ENCODE results near the gene ARMC9.
A peak's percentile ranks its signal among the peaks of the same experiment; 100 is the strongest.
"Not testable (repeated sequence)": the region's sequence is repeated elsewhere in the genome, so short reads cannot be mapped to it uniquely, and the experiment has no call there.

Gene ARMC9

DNA sequence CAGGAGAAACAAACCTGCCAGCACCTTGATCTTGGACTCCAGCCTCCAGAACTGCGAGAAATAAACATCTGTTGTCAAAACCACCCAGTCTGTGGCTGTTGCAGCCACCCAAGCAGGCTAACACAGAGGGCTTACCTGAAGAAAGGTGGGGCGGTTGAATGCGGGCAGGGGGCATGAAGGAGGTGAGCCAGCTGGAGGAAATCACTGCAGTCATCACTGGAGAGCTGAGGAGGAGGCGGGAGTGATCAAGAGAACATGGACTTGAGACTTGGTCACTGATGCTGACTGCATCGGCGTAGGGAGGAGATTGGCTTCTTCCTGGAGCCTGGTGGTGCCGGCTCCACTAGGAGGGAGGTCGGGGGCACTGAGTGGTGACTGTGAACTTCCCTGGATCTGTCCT lies 14.6 kb upstream of the ARMC9 start:
- no peak for DNase-seq (ENCODE audit: low spot score)

DNA sequence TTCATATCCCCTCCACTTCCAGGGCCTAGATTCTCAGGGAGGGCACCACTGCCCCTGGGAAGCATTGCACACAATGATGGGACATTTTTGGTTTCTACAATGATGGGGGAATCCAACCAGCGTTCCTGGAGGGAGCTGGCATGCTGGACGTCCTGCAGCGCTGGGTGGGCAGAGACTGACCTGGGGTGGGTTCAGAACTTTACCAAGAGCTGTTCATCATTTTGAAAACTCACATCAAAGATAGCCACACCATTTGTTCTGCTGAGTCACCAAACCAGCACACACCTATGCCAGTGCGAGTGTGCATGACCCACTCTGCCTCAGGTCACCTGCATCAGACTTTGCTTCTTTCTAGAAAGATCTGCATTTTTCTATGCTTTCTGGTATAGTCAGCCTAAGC lies 14.1 kb upstream of the ARMC9 start:
- no peak for DNase-seq (ENCODE audit: low spot score)

DNA sequence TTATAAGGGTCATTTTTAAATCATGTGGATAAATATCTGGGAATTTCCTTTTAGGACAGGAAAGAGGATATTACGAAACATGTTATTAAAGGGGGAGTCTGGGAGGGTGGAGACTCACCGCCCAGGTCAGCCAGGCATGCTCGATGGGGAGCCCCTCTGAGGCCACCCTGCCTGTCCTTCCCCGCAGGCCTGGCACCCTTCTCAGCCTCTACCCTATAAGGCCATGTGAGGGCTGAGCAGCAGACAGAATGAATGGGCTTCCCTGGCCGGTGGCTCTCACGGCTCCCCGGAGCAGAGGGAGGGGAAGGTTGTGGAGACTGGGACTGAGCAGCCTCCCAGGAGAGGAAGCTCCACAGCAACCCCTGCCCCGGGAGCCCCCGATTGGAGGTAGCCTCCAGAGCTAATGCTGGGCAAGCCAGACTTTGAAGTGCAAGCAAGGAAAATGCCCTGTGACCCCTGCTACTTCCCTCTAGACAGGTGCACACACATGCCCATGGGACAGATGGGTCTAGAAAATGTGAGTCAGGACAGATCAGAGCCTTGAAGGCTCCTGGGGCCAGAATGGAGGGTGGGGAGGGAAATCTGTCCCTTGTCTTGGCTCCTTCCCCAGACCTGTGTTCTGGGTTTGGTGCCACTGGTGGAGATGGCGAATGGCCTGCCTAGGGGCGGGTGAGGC lies 13.2 kb upstream of the ARMC9 start:
- no peak for DNase-seq (ENCODE audit: low spot score)

DNA sequence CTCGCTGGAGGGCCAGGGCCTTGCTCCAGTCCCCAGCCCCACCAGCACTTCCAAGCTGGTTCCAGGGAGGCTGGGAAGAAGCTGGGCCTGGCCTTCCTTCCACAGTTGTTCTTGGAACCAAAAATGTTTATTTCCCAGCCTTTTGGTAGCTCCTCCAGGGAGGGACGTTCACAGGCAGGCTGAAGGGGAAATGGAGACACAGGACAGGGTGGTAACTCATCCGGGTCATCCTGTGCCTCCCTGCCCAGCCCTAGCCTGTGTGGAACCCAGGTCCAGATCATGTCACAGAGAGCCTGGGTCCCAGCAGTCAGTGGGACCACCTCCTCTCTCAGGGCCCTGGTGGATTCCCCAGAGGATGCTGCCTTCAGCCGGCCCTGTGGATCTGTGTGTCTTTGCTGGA lies 12.5 kb upstream of the ARMC9 start:
- no peak for DNase-seq (ENCODE audit: low spot score)

DNA sequence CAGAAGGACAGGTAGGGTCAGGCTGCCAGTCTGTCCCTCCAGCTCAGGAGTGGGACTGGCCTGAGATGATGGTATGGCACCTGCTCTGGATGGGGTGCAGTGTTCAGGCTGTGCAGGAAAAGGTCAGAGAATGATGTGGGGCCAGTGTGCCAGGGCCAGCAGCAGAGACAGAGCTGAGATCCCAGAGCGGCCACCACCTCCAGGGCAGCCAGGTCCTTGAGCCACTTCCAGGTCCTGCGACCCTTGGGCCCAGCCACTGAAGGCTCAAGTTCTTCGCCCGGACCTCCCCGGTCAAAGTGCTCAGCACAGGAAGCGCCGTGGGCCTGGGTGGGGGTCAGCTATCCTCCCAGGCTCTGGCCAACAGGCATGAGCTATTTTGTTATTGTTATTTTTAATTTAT lies 12.1 kb upstream of the ARMC9 start:
- DNase-seq (ENCODE audit: low spot score): no peak

DNA sequence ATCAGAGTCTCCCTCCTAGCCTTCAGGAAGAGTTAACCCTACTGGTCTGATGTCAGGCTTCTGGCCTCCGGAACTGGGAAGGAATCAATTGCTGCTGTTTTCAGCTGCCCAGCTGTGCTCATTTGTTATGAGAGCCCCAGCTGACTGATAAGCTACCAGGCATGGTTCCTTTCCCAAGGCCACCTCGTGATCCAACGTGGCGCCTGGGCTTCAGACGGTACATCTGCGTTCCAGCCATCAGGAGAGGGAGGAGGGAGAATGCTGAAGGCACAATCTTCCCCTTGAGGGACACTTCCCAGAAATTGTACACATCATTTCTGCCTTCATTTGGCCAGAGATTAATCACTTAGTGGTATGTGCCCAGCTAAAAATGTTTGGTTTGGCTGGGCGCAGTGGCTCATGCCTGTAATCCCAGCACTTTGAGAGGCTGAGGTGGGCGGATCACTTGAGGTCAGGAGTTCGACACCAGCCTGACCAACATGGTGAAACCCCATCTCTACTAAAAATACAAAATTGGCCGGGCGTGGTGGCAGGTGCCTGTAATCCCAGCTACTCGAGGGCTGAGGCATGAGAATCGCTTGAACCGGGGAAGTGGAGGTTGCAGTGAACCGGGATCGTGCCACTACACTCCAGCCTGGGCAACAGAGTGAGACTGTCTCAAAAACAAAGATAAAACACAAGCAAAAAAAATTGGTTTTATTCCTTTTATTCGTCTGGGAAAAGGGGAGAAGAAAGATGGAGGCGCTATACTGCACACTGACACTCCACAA lies 10.5 kb upstream of the ARMC9 start:
- DNase-seq (ENCODE audit: low spot score): no peak

DNA sequence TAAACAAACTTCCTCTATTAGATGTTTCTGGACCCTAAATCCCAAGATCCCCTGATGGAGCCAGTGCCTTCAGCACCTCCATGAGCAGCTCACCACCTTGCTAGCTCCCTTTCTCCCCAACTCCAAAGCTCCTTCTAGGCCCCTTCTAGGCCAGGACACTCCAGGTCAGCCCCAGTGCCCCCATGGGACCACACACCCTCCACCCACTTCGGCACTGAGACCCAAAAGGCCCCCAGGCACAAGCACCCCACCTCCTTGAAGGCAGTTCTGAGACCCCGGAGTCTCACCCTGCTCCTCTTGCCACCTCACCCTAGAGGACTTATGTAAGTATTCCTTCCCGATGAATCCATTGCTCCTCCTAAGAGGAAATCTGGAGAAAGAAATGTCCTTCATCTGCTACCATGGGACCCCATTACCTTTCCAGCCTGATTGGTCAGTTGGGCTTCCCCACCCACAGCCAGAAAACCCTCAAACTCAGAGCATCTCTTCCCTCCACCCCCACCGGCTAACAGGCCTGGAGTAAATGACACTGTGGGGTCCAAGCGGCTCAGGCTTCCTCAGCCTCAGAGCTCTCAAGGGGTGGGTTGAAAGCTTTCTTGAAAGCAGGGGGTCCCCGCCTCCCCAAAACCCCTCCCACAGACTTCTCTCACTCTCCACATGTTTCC lies 9.8 kb upstream of the ARMC9 start:
- no peak for DNase-seq (ENCODE audit: low spot score)

DNA sequence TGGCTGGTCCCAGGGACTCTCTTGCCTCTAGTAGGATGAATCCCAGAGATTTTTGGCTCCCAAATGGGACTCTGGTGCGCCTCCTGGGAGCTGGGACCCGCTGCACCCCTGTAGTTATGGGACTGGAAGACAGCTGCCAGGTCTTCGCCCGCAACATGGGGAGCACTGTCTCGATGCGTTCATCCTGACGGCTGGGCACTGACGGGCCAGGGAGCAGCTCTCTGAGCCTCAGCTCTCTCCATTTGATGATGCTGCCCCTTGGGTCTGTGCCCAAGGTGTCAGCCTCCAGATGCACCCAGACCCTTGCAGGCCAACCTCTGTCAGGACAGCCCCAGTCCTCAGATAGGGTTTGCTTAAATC lies 9.3 kb upstream of the ARMC9 start:
- DNase-seq (ENCODE audit: low spot score): no peak

DNA sequence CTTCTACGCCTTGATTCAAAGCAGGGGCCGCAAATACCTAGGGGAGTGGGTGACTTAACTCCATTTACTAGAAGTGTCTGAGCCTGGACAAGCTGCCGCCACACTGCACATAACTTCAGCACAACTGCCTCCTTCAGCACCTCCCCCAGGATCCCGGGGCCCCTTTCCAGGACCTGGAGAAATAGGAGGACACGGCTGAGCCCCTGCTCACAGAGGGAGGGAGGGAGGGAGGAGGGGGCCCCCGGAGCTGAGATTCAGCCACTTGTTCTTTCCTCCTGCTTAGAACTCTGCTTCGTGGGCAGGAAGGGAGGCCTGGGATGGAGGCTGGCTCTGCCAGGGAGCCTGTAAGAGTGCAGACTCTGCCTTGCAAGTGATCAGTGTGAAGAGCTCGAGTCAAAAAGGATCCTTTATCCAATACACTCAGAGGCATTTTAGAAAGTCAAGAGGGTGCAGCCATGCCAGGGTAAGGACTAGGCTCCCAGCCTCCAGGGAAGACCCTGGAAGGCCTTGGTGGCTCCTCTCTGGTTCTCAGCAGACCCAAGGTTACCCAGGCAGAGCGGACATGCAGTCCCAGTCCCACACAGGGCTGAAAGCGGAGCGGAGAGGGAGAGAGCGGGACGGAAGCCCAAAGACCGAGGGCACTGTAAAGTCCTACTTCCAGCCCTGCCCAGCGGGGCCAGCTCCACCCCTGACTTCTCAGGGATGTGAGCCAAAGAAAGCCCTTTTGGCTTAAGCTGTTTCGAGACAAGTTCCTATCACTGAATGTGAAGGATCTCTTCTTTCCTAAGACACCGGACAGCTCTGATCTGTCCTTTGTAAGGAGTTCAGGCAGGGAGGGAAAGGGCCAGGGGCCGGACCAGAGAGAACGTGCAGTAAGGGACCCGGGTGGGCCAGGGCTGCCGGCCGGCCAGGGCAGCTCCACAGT lies 8.6 kb upstream of the ARMC9 start:
- no peak for DNase-seq (ENCODE audit: low spot score)

DNA sequence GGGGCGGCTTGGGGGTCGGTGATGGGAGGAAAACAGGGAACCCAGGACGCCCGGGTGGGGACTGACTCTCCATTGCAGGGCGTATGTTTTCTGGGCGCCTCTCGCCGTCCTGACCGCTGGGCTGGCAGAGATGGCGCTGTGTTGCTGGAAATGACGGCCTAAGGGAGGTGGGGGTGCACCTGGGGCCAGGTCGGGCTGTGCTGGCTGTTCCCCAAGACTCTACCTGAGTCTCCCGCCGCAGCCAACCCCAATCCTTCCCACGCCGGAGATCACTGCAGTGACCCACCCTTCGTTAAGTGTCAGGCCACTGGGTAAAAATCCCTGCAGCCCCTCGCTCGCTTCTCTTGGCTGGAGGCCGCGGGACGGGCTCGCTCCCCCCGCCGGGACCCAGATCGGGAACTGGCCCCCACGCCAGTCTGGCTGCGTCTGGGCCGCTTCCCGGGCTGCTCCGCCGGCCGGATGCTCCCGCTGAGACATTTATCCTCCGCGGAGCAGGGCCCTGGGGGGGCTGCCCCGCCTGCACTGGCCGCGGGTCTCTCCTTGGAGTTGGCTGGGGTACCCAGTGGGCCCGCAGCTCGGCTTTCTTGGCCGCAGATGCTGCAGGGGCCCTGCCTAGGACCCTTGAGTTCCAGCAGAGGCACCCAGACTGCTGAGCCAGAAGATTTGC lies 7.8 kb upstream of the ARMC9 start:
- DNase-seq (ENCODE audit: low spot score): no peak

DNA sequence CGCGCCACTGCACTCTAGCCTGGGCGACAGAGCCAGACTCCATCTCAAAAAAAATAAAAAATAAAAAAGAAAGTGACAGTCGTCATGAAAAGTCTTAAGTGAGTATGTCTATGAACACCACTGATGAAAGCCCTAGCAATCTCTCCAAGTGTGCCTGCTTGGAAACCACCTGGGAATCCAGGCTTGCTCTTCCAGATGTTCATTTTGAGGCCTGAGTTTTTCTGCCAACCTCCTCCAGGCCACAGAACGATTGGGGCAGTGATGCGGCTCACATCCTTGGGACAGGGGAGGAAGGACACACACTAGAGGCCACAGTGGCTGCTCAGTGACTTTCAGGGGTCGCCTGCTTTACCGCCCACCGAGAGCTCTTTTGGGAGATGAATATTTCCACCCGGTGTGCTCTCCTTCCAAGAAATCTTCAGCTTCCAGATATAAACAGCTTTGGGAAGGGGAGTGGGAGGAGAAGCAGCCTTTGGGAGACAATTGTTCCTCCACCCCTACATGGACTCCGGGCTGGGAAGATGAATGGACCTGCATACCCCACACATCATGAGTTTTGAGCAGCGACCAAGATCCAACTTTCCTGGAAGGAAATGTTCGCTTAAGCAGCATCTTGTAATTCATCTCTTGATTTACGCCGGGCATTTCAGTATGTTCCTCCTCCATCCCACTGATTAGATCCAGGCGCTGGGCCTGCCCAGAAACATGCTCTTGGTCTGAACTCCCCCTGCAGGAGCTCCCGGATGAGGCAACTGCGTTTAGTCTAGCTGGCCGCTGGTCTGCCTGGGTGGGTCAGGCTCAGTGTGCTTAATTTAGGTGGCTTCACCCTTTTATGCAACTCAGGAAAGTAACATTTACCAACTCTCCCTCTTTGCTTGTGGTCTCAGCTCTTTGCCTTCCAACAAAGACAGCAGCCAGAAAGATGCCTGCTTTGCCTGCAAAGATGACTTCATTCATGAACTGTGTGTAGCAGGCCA lies 6.2 kb upstream of the ARMC9 start:
- no peak for DNase-seq (ENCODE audit: low spot score)

DNA sequence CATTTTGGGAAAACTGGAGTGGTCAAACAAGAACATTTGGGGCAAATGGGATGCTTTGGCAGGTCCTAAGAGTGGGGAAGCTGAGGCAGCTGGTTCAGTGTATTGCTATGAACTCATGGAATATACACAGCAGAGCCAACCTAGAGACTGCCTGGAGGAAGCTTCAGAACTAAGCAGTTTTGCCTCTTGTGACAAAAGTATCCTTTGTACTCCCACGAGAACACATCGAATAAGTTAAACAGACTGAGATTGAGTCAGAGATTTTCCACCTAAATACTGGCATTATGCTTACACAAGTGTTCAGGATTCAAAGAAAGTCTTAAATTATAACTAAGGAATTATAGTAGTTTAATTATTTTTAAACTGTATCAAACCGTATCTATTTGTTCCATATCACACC lies 5.2 kb upstream of the ARMC9 start:
- no peak for DNase-seq (ENCODE audit: low spot score)

DNA sequence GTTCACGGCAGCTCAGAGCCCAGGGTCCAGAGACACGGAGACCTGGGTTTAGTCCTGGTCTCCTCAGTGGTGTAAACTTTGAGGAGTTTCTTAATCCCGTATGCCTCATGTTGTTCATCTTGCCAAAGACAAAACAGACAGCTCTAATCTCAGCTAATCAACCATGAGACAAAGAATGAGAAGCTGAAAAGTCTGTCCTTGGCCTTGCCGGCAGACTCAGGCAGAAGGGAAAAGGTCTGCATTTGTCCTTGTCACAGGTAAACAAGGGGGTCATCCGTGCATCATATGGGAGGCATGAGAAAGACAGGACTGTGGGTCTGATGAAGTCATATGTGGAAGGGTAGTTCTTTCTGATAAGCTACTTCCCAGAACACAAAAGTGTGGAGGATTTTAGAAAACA lies 1.8 kb upstream of the ARMC9 start:
- DNase-seq (ENCODE audit: low spot score): no peak

DNA sequence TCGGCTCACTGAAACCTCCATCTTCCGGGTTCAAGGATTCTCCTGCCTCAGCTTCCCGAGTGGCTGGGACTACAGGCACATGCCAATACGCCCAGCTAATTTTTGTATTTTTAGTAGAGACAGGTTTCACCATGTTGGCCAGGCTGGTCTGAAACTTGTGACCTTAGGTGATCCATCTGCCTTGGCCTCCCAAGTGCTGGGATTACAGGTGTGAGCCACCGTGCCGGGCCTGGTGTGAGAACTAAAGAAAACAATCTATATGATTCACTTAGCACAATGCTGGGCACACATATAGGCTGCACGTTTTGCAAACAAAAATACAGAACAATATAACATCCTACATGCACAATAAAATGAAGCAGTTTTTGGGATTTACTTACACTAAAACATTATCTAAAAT lies 1.2 kb upstream of the ARMC9 start:
- DNase-seq (ENCODE audit: low spot score): not testable (repeated sequence)

DNA sequence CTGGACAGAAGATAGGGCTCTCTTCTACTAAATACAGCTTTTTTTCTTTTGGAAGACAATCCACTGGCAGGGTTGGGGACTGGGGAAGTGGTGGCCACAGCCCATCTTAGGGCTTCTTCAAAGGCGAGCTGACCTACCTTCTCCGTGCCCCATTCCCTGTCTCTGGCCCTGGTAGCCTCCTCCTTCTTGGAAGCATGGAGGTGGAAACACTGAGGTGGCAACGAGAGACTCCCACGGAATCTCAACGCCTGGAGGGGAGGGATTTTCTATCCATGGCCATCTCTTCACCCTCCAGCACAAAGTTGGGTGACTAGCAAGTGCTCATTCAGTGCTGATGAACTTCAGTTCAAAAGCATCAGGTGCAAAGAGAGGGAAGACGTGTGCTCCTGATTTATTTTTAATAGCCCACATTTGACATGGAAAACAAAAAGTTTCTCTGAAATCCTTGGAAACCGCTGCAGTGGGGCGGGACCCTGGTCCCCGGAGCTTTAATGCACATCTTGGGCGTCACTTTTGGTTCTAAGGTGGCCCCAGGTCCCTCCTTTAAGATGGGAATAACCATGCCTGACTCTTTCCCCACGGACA lies 633 bp upstream of the ARMC9 start:
- DNase-seq (ENCODE audit: low spot score): no peak

DNA sequence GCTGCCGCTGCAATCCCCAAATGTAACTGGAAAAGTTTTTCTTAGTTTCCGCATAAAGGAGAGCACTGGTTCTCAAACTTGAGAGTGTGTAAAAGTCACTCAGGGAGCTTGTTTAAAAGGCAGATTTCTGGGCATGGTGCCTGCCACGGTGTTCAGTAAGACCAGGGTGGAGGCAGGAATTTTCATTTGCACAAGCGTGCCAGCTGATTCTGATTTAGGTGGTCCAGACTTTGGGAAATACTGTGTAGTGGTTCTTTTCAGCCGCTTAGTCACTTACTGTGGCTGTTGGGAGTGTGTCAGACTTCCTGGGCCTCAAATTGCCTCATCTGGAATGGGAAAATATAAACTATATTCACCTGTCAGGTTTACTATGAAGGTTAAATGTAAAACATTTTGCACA lies 788 bp downstream of the ARMC9 start:
- peak; percentile 9 for DNase-seq (ENCODE audit: low spot score)

DNA sequence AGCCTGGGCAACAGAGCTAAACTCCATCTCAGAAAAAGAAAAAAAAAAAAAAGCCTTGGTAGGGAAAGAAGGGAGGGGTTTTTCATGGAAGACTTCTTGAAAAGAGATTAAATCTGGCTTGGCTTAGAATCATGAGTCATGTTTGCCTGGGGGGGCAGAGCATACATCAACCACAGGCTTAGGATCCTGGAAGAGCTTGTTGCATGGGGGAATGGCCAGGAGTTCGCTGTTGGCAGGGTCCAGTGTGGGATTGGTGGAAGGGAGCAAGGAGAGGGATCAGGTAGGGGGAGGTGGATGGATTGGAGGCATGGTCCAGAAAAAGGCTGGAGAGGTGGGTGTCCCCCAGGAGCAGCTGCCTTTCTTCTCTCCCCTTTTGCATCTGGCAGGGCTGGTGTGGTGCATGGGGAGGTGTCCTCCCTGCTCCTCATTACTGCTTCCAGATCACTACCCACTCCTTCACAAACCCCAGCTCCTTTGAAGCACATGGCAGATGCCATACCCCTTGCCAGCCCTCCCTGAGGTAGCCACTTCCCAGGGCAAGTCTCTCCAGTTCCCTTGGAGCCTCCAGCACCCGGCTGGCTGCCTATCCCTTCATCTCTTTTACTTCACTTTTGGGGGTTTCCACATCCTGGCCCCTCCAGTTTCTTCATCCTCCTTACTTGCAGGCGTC lies 2.5 kb downstream of the ARMC9 start:
- no peak for DNase-seq (ENCODE audit: low spot score)

DNA sequence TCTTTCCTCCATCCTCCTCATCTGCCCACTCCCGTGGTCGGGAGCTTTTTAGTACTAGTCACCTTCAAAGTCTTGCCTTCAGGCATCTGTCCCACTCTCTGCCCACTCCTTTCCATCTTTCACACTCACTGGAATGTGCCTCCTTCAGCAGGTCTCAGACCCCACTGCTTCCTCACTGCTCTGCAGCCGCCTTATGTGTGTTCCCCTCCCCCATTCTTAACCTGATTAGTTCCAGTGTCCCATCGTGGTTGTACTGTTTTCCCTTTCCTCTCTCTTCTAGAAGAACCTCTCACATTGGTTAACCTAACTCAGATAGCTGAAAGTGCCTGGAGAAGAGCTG lies 3.0 kb downstream of the ARMC9 start:
- DNase-seq (ENCODE audit: low spot score): no peak

DNA sequence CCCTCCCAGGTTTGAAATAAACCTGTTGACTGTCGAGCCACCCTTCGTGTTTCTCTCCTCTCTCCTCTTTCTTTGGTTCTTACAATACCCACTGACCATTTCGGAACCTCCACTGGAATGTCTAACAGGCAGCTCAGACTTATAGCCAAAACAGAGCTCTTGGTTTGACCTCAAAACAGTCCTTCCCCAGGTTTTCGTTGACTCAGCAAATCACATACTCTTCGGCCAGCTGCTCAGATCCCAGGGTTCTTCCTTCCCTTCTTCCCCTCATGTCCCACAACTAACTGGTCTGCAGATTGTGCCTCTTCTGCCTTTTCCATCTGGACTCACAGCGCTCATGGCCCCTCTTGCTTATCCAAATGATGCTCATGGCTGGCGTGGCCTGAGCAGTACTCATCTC lies 4.7 kb downstream of the ARMC9 start:
- no peak for DNase-seq (ENCODE audit: low spot score)

DNA sequence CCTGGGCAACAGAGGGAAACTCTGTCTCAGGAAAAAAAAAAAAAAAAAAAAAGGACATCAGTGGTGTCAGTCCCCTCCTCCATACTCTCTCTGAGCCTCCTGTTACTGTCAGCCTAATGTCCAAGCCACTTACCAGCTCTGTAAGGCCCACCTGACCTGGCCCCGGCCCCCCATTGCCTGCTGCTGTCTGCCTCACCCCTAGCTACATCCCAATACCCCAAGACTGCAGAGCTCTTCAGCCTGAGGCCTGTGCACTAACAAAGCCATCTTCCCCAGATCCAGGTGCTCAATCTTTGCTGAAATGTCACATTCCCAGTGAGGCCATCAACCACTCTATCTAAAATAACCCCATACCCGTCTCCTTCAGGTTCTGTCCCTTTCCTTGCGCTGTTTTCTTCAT lies 5.7 kb downstream of the ARMC9 start:
- no peak for DNase-seq (ENCODE audit: low spot score)

Data from SW480 (cell line).